ENCODE results near the gene NXPE1. TPM values are rescaled to one million over a fixed set of nuclear protein-coding genes. Genes with fewer than 3 reads are reported as not detected.
"Not testable (repeated sequence)": the region's sequence is repeated elsewhere in the genome, so short reads cannot be mapped to it uniquely, and the experiment has no call there.

Gene NXPE1
- not detected for polyA plus RNA-seq (2012; ENCODE audit: insufficient read depth, insufficient read length, low read depth)

DNA sequence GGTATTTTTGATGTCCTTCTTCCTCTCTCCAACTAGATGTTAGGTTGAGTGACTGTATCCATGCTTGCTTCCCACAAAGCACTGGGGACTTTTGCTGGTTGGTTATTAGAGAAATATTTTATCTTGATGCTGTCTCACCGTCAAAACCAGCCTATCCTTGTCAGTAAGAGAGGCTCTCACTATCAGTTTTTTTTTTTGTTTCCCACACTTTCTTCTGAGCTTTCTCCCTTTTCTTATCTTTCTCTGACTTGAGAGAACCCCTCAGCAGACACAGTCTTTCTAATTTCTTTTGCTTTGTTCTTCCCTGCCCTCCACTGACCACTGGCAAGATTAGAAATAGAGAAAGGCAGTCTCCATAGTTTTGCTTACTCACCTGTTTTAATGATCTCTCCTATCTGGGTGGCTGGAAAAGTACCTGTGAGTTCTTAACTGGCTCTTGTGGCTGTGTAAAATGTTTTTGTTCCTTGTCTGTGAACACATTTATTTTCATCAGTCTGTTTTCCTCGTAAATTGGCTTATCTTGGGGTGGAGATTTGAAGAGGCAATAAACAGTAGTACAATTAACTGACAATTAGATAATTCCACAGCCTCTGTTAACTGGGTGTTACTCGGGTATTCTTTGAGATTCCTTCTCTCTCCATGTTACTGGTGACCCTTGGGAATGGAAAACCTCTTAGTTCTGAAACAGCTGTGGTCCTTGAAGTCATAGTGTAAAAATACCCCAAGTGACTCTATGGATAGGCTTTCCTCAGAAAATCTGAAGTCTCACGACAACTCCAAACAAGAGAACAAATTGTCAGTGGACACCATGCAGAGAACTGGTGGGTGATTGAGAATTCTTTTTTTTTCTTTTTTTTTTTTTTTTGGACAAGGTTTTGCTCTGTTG, at the start of gene NXPE1:
Gene NXPE1, minus strand, starts transcription at position 457 of the 886 bp plus-strand sequence. CDS start 8,680 bp downstream, outside the sequence.
- Histone ChIP-seq H3K4me3 (ENCODE audit: low read depth, low read length) (no peak within 1 kb of the TSS), H3K9me3 (no peaks in the 10 kb centered on the region), H3K36me3 (no peaks in the 10 kb centered on the region), H3K27me3 (peaks cover 4% of the 10 kb centered on the region; the same call in 1 of the 2 replicates), H3K4me1 (no peaks in the 10 kb centered on the region)
- no peak for DNase-seq
- TF ChIP-seq, protein P1, sequence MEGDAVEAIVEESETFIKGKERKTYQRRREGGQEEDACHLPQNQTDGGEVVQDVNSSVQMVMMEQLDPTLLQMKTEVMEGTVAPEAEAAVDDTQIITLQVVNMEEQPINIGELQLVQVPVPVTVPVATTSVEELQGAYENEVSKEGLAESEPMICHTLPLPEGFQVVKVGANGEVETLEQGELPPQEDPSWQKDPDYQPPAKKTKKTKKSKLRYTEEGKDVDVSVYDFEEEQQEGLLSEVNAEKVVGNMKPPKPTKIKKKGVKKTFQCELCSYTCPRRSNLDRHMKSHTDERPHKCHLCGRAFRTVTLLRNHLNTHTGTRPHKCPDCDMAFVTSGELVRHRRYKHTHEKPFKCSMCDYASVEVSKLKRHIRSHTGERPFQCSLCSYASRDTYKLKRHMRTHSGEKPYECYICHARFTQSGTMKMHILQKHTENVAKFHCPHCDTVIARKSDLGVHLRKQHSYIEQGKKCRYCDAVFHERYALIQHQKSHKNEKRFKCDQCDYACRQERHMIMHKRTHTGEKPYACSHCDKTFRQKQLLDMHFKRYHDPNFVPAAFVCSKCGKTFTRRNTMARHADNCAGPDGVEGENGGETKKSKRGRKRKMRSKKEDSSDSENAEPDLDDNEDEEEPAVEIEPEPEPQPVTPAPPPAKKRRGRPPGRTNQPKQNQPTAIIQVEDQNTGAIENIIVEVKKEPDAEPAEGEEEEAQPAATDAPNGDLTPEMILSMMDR (IDR thresholded peaks at IDR 0.05; ENCODE audit: low read depth, low read length) = no peak

DNA sequence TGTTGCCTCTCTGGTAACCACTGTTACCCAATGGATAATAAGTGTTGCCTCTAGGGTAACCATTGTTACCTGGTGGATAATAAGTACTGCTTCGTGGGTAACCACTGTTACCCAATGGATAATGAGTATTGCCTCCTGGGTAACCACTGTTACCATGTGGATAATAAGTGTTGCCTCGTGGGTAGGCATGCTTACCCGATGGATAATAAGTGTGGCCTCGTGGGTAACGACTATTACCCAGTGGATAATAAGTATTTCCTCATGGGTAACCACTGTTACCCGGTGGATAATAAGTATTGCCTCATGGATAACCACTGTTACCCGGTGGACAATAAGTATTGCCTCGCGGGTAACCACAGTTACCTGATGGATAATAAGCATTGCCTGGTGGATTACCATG, 49.7 kb upstream of the NXPE1 start:
- no peaks in the 10 kb centered on the region for H3K4me1 ChIP-seq
- DNase-seq = no peak
- TF ChIP-seq, protein P1 (IDR thresholded peaks at IDR 0.05; ENCODE audit: low read depth, low read length) = no peak
- H3K4me3 ChIP-seq (ENCODE audit: low read depth, low read length) = no peak overlapping the region
- H3K36me3 ChIP-seq = no peaks in the 10 kb centered on the region
- H3K9me3 ChIP-seq = peaks cover 7% of the 10 kb centered on the region
- H3K27me3 ChIP-seq = no peaks in the 10 kb centered on the region

DNA sequence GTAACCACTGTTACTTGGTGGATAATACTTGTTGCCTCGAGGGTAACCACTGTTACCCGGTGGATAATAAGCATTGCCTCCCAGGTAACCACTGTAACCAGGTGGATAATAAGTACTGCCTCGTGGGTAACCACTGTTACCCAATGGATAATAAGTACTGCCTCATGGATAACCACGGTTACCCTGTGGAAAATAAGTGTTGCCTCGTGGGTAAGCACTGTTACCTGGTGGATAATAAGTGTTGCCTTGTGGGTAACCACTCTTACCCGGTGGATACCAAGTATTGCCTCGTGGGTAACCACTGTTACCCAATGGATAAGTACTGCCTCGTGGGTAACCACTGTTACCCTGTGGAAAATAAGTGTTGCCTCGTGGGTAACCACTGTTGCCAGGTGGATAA, 48.9 kb upstream of the NXPE1 start:
- not testable (repeated sequence) for DNase-seq; H3K36me3 ChIP-seq; H3K9me3 ChIP-seq; H3K4me3 ChIP-seq (ENCODE audit: low read depth, low read length); H3K4me1 ChIP-seq; H3K27me3 ChIP-seq

DNA sequence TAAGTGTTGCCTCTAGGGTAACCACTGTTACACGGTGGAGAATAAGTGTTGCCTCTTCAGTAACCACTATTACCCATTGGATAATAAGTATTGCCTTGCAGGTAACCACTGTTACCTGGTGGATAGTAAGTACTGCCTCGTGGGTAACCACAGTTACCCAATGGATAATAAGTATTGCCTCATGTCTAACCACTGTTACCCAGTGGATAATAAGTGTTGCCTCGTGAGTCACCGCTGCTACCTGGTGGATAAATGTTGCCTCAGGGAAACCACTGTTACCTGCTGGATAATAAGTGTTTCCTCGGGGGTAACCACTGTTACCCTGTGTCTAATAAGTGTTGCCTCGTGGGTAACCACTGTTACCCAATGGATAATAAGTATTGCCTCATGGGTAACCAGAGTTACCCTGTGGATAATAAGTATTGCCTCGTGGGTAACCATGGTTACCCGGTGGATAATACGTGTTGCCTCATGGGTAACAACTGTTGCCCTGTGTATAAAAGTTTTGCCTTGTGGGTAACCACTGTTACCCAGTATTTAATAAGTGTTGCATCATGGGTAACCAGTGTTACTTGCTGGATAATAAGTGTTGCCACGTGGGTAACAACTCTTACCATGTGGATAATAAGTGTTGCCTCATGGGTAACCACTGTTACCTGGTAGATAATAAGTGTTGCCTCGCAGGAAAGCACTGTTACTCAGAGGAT, 48.2 kb upstream of the NXPE1 start:
- Histone ChIP-seq H3K4me1 (no peaks in the 10 kb centered on the region), H3K9me3 (peaks cover 5% of the 10 kb centered on the region; the same call in 1 of the 2 replicates), H3K36me3 (no peaks in the 10 kb centered on the region), H3K27me3 (no peaks in the 10 kb centered on the region), H3K4me3 (ENCODE audit: low read depth, low read length) (no peak overlapping the region)
- TF ChIP-seq, protein P1 (IDR thresholded peaks at IDR 0.05; ENCODE audit: low read depth, low read length) = no peak
- no peak for DNase-seq

DNA sequence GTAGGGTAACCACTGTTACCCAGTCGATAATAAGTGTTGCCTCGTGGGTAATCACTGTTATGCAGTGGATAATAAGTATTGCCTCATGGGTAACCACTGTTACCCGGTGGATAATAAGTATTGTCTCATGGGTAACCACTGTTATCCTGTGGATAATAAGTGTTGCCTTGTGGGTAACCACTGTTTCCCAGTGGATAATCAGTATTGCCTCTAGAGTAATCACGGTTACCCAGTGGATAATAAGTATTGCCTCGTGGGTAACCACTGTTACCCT, 47.1 kb upstream of the NXPE1 start:
- not testable (repeated sequence) for H3K4me3 ChIP-seq (ENCODE audit: low read depth, low read length); H3K27me3 ChIP-seq; H3K36me3 ChIP-seq; H3K9me3 ChIP-seq; DNase-seq; H3K4me1 ChIP-seq

DNA sequence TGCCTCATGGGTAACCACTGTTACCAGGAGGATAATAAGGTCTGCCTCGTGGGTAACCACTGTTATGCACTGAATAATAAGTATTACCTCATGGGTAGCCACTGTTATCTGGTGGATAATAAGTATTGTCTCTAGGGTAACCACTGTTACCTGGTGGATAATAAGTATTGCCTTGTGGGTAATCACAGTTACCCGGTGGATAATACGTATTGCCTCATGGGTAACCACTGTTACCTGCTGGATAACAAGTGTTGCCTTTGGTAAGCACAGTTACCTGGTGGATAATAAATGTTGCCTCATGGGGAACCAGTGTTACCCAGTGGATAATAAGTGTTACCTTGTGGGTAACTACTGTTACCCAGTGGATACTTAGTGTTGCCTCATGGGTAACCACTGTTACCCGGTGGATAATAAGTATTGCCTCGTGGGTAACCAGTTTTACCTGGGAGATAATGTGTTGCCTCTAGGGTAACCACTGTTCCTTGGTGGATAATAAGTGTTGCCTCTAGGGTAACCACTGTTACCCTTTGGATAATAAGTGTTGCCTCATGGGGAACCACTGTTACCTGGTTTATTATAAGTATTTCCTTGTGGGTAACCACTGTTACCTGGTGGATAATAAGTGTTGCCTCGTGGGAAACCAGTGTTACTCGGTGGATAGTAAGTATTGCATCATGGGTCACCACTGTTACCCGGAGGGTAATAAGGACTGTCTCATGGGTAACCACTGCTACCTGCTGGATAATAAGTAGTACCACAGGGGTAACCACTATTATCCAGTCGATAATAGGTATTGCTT, 46.5 kb upstream of the NXPE1 start:
- H3K4me3 ChIP-seq (ENCODE audit: low read depth, low read length) = no peak overlapping the region
- no peaks in the 10 kb centered on the region for H3K27me3 ChIP-seq
- peaks cover 5% of the 10 kb centered on the region; the same call in 1 of the 2 replicates for H3K9me3 ChIP-seq
- H3K36me3 ChIP-seq = no peaks in the 10 kb centered on the region
- no peak for DNase-seq
- no peaks in the 10 kb centered on the region for H3K4me1 ChIP-seq
- TF ChIP-seq, protein P1 (IDR thresholded peaks at IDR 0.05; ENCODE audit: low read depth, low read length) = no peak

Data from BE2C (cell line).